ENCODE data around the gene SARS1. TPM values are rescaled to one million over a fixed set of nuclear protein-coding genes. Genes with fewer than 3 reads are reported as not detected.

Gene SARS1
- total RNA-seq, 2 experiments from 2014 or later = 277 to 290 TPM

DNA sequence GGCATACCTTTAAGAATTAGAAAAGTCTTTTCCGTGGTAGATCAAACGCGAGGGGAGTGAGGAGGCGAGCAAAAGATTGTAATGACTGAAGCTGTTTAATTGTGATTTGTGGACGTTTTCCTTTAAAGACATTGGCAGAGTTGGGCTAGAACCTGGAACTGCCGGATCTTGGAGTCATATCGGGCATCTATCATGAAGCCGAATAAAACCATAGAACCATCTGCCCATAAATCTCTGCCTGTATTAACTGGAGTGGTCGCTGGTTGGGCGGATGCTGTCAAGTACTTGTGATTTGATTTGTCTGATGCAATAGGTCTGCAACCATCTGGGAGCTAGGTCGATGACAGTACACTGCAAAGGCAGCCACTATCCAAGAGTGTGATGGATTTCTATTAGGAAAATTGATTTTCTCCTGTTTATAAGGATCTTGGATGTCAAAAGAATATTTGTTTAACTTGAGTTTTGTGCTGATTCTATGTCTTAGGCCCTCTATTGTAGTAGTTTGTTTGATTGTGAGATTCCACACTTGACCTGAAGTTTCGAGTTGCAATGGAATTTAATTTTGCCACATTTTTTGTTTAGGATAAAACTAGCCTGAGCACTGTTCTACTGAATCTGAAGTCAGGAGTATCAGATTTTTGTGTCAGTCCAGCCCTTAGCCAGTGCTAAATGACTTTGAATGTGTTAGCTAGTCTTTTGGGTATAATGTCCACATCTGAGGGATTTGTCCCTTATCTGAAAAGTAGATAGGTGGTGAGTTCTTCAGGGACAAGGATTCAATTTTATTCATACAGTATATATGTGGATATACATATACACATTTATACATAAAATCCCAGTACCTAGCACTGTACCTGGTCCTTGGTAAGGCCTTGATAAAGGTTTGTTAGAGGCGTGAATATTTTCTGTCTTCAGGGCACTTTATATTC lies 1.2 kb downstream of the SARS1 start:
- 0 out of 2 replicates have a peak, but pooled peaks cover 3% of the 10 kb centered on the region for H4K20me1 ChIP-seq (ENCODE audit: insufficient read depth, low read length)
- H2AFZ ChIP-seq (ENCODE audit: low read length) = peak overlapping the region; percentile 6; the same call in 1 of the 2 replicates
- H3K4me3 ChIP-seq (ENCODE audit: low read depth, low read length, poor library complexity, severe bottlenecking) = peak overlapping the region; percentile 82
- peak overlapping the region; percentile 88 for H3K4me2 ChIP-seq (ENCODE audit: low read length)
- peaks cover 34% of the 10 kb centered on the region for H3K4me1 ChIP-seq (ENCODE audit: insufficient read depth, low read length, poor library complexity, severe bottlenecking)
- POLR2A ChIA-PET = interaction anchor here (0.5 to 2.7 kb wide), 13 partner anchors 8 to 440 kb away, joined by 3 to 14 read pairs (median 3); no protein-coding TSS in a partner anchor
- CTCF ChIA-PET (ENCODE audit: unreplicated experiment) = interaction anchor here (0.6 kb wide), 1 partner anchor 215 kb away, joined by 3 read pairs; no protein-coding TSS in a partner anchor
- peak overlapping the region; percentile 73 for H3K27ac ChIP-seq (ENCODE audit: low read depth, low read length, poor library complexity, severe bottlenecking)
- H3K36me3 ChIP-seq (ENCODE audit: insufficient read depth, low read length) = peaks cover 45% of the 10 kb centered on the region
- DNase-seq (ENCODE audit: low spot score) = peak; percentile 93
- no peak for TF ChIP-seq EZH2phosphoT487 (IDR thresholded peaks at IDR 0.05; ENCODE audit: borderline replicate concordance, low read depth, low read length)
- TF ChIP-seq, protein P1, sequence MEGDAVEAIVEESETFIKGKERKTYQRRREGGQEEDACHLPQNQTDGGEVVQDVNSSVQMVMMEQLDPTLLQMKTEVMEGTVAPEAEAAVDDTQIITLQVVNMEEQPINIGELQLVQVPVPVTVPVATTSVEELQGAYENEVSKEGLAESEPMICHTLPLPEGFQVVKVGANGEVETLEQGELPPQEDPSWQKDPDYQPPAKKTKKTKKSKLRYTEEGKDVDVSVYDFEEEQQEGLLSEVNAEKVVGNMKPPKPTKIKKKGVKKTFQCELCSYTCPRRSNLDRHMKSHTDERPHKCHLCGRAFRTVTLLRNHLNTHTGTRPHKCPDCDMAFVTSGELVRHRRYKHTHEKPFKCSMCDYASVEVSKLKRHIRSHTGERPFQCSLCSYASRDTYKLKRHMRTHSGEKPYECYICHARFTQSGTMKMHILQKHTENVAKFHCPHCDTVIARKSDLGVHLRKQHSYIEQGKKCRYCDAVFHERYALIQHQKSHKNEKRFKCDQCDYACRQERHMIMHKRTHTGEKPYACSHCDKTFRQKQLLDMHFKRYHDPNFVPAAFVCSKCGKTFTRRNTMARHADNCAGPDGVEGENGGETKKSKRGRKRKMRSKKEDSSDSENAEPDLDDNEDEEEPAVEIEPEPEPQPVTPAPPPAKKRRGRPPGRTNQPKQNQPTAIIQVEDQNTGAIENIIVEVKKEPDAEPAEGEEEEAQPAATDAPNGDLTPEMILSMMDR (conservative IDR thresholded peaks at IDR 0.05; ENCODE audit: low read length) = no peak
- peaks cover 5% of the 10 kb centered on the region; the same call in 1 of the 2 replicates for H3K9me3 ChIP-seq (ENCODE audit: low read length)
- TSS peak; percentile 77 for BruUV-seq (replicated peaks)
- intact Hi-C loops (cut with micrococcal nuclease; ENCODE audit: unreplicated experiment) = no loop called here
- no peaks in the 10 kb centered on the region for H3K9me2 ChIP-seq (ENCODE audit: insufficient read depth, low read length)
- peaks cover 60% of the 10 kb centered on the region for H3K79me2 ChIP-seq (ENCODE audit: insufficient read depth, low read depth, low read length)

- POLR2A ChIA-PET = interaction anchor here (0.9 to 1.6 kb wide), 5 partner anchors 9 to 277 kb away, joined by 3 to 5 read pairs (median 3); partner anchors contain the start of gene CYB561D1
- BruUV-seq (replicated peaks) = no TSS peak
- H4K20me1 ChIP-seq (ENCODE audit: insufficient read depth, low read length) = 0 out of 2 replicates have a peak, but pooled peaks cover 3% of the 10 kb centered on the region
- peaks cover 62% of the 10 kb centered on the region for H3K36me3 ChIP-seq (ENCODE audit: insufficient read depth, low read length)
- CTCF ChIA-PET (ENCODE audit: unreplicated experiment) = interaction anchor here (0.6 kb wide), 1 partner anchor 1212 kb away, joined by 3 read pairs; no protein-coding TSS in a partner anchor
- no peak for DNase-seq (ENCODE audit: low spot score)
- H2AFZ ChIP-seq (ENCODE audit: low read length) = no peak overlapping the region
- H3K4me3 ChIP-seq (ENCODE audit: low read depth, low read length, poor library complexity, severe bottlenecking) = no peak overlapping the region
- TF ChIP-seq, protein P1 (conservative IDR thresholded peaks at IDR 0.05; ENCODE audit: low read length) = no peak
- TF ChIP-seq EZH2phosphoT487 (IDR thresholded peaks at IDR 0.05; ENCODE audit: borderline replicate concordance, low read depth, low read length) = no peak
- H3K9me2 ChIP-seq (ENCODE audit: insufficient read depth, low read length) = no peaks in the 10 kb centered on the region
- H3K79me2 ChIP-seq (ENCODE audit: insufficient read depth, low read depth, low read length) = peaks cover 77% of the 10 kb centered on the region
- no peak overlapping the region for H3K27ac ChIP-seq (ENCODE audit: low read depth, low read length, poor library complexity, severe bottlenecking)
- intact Hi-C loops (cut with micrococcal nuclease; ENCODE audit: unreplicated experiment) = no loop called here
- peak overlapping the region; percentile 88; the same call in 1 of the 2 replicates for H3K4me2 ChIP-seq (ENCODE audit: low read length)
- H3K9me3 ChIP-seq (ENCODE audit: low read length) = peaks cover 5% of the 10 kb centered on the region; the same call in 1 of the 2 replicates
- peaks cover 26% of the 10 kb centered on the region for H3K4me1 ChIP-seq (ENCODE audit: insufficient read depth, low read length, poor library complexity, severe bottlenecking)
Observed at GRCh38 chr1:109216662-109217061, 2.9 kb downstream of the SARS1 start.
